ENCODE results near the gene USP27X. TPM values are rescaled to one million over a fixed set of nuclear protein-coding genes. Genes with fewer than 3 reads are reported as not detected.
A peak's percentile ranks its signal among the peaks of the same experiment; 100 is the strongest.

The USP27X gene
- total RNA-seq (2014; rRNA removed; shearing (Covaris generic)) = 0.81 and 1.1 TPM in 2 replicates

DNA sequence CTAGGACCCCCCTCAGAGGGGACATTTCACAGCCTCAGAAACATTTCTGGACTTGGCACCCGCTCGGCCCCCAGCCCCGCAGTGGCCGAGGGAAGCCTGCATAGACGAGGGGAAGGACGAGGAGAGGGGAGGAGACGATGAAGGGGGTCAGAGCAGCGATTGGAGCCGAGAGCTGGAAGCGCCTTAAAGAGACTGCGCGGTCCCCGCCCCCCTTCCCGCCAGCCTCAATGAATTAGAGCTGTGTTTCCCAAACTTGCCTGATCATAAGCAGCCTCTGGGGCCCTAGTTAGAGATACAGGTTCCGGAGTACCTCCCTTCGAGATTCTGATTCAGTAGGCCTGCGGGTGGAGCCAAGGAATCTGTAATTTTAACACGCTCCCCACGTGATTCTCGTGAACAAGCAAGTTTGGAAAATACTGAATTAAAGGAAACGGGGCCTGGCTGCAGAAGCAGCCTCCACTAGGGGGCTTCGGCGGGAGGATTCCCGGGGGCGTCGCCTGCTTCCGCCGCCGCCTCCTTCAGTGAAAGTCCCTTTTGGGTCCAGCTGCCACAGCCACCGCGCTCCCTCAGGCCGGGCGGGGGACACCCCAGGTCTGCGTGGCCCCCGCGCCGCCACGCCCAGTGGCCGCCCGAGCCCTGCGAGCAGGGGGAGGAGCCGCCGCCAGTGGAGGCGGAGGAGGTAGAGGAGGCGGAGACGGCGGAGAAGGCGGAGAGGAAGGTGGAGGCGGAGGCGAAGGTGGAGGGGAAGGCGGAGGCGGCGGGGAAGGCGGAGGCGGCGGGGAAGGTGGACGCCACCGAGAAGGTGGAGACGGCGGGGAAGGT, at the start of gene USP27X:
USP27X (plus strand) TSS at position 651 of the 822 bp plus-strand sequence. CDS start 824 bp downstream, outside the sequence.
- DNase-seq (ENCODE audit: low spot score) = peak; percentile 66

DNA sequence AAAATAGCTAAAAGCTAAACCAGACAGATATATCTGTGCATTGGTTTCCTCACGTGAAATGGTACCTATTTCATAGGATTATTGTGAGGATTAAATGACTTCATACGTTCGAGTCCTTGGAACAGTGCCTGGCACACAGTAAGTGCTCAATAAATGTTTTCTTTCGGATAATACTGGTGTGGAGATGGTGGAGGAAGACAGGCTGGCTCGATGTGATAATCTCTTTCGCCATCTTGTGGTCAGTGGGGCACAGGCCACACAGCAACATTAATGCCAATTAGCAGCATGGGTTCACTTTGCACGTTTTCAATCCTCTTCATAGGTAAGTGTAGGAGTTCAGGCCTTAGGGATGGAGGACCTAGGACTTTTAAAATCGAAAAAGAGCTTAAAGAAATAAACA, 40.9 kb upstream of the USP27X start:
- peak; percentile 59 for DNase-seq (ENCODE audit: low spot score)

DNA sequence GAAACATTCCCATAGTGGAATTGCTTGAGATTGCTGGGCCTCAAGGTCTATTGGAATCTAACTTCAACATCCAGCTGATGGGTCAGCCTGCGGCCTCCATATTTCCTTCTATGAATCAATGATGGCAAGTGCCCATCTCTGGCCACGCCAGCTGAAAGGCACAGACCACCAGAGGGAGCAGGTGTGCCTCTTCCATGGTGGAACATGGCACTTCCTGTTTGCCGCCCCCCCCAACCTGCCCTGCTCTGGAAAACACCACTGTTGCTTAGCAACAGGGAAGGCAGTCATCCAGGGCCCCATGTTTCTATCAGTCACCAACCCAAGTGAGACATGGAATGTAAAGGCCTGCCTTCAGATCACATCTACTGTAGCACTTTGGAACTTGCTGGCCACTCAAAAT, 38.6 kb upstream of the USP27X start:
- DNase-seq (ENCODE audit: low spot score) = peak; percentile 84

DNA sequence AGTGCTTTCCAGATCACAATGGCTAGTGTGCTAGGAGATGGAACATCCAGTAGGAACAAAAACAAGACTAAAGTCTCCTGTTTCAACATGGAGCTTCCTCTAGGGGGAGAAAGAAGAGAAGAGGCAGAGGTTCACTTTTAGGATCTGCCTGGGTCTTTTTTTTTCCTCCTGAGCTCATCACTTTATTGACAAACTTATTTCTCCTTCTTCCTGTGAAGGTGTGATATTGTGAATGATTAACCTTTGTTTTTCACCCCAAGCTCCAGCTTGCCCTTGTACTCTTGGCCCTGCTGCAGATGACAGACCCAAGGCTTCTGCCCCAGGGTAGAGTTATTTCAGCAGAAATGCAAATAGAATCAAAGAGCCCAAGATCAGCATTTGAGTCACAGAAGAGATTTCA, 36.7 kb upstream of the USP27X start:
- DNase-seq (ENCODE audit: low spot score) = no peak

DNA sequence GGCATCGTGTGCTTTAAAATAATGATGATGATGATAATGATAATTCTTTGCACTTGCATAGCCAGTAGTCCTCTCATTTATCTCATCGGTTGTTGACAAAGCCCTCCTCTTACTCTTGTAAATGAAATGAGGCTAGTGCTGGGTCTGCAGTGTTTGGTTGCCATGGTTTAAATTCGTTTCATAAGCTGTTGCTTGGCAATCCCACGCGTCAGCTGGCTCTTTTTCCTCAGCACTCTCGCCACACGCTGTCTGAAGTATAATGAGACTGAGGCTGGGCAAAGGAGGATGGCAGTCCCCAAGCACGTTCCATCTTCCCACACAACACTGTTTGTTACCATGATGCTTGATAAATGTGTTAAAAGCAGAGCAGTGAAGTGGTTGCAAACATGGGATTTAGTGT, 34.7 kb upstream of the USP27X start:
- no peak for DNase-seq (ENCODE audit: low spot score)

DNA sequence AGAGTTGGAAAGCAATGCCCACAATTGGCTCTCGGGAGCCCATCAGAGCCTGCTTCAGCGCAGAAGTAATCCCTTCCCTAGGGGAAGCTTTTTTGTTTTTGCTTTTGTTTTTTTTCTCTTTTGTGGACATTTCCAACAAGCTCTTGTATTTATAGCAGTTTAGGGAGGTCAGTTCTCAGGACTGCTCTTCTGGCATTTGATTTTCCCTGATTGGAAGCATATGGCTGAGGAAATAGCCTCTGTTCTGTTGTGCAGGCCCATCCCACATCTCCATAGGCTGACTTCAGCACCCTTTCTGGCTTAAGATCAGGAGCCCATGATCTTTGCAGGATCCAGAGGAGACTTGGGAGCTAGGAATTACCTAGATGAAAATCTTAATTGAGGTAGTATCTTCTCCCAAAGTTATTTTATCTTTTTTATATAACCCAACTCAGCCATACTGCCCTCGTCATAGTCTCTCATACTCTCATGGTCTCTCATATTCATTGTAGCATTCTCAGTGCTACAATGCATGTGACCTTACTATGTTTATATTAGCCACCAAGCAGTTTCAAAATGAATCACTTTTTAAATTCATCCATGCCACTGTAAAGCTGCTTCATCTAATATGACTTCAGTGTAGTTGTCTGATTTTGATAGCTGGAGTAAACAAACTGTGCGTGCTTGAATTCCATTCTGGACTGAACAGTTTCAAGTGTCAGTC, 33.4 kb upstream of the USP27X start:
- no peak for DNase-seq (ENCODE audit: low spot score)

DNA sequence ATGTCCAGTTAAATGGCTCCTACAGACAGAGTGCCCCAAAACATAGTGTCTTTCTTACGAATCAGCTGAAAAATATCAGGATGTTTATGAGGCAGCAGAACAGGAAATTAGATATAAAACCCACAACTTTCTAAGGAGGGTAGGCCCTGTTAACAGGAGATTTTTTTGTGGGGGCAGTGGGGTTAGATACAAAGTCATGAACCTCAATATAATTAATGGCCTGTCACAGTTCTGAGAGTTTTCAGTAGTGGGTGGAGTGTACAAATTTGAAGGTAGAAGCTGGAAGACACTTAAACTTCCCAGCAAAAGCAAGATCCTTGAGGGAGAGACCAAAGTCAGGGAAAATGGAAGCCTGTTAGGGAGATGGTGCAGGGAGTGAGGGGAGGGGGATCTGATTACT, 32.8 kb upstream of the USP27X start:
- DNase-seq (ENCODE audit: low spot score) = no peak

DNA sequence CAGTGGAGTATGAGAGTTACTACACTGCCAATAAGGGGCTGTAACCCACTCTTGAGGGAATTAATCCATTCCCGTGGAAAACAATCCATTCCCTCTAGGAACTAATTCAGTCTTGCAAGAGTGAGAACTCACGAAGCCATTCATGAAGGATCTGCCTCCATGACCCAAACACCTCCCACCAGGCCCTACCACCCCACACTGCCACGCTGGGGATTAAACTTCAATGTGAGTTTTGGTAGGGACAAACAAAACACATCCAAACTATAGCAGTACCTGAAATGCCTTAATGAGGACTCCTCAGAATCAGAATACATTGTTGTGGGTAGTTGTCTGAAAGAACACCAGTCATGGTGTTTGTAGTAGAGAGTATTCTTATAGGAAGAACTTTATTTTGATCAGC, 31.0 kb upstream of the USP27X start:
- no peak for DNase-seq (ENCODE audit: low spot score)

DNA sequence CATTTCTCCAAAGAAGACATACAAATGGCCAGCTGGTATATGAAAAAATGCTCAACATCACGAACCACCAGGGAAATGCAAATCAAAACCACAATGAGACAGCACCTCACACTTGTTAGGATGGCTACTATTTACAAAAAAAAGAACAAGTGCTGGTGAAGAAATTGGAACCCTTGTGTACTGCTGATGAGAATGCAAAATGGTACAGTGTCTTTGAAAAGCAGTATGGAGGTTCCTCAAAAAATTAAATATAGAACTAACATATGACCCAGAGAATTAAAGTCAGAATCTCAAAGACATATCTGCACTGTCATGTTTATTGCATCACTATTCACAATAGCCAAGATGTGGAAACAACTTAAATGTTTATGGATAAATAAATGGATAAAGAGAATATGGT, 29.3 kb upstream of the USP27X start:
- no peak for DNase-seq (ENCODE audit: low spot score)

DNA sequence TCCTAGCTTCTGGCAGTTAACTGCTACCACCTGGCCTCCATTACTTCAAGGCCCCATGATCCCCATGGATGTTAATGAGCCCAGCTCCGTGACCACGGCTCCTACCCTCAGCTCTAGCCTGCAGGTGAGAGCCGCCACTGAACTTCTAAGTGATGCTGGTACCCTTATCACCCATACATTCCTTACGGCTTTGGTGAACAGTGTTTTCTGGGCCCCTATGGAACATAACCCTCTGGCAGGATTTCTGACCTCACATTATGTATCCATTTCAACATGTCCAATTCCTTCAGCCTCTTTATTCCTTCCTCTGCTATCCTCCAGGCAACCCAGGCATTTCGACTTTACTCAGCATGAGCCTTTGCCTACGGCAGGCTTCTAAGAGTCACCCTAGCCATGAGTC, 25.6 kb upstream of the USP27X start:
- DNase-seq (ENCODE audit: low spot score) = no peak

DNA sequence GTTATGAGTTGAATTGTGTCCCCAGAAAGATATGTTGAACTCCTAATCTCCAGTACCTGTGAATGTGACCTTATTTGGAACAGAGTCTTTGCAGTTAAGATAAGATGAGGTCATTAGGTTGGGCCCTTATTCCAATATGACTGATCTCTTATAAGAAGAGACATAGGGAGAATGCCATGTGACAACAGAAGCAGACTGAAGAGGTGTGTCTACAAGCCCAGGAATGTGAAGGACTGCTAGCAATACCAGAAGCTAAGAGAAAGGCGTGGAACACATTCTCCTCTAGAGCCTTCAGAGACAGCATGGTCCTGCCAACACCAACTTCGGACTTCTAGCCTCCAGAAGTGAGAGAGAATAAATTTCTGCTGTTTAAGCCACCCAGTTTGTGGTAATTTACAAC, 22.5 kb upstream of the USP27X start:
- DNase-seq (ENCODE audit: low spot score) = no peak

DNA sequence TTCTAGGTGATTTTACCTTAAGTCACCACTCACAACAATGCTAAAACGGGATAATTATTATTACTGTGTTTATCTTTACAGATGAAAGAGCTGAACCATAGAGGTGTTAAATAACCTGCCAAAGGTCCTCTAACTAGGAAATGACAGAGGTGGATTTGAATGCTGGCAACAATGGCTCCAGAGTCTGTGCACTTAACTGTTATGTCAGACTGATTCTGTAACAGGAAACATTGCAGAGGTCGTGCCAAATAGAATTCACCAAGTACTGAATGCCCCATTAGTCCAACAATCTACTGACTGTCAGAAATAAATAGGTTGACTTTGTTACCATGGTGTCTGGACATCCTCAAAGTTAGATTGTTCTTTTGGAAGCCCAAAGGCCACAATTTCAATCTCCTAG, 20.9 kb upstream of the USP27X start:
- DNase-seq (ENCODE audit: low spot score) = no peak

DNA sequence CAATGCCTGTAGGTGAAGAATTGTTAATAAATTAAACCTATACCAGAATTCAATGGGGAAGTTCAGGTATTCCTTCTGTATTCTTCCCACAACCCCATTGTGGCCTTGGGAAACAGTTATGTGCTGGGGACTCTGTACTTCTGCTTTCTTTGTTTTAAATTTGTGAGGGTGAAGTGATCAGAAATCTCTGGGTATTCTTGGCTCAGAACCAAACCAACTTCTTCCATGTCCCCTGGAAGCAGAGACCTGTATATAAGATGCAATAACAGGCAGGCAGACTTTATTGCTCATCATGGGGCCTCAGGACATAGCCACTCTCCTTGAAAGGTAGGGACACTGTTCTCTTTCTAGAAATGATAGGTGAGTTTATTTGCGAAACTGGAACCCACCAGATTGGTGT, 19.8 kb upstream of the USP27X start:
- no peak for DNase-seq (ENCODE audit: low spot score)

DNA sequence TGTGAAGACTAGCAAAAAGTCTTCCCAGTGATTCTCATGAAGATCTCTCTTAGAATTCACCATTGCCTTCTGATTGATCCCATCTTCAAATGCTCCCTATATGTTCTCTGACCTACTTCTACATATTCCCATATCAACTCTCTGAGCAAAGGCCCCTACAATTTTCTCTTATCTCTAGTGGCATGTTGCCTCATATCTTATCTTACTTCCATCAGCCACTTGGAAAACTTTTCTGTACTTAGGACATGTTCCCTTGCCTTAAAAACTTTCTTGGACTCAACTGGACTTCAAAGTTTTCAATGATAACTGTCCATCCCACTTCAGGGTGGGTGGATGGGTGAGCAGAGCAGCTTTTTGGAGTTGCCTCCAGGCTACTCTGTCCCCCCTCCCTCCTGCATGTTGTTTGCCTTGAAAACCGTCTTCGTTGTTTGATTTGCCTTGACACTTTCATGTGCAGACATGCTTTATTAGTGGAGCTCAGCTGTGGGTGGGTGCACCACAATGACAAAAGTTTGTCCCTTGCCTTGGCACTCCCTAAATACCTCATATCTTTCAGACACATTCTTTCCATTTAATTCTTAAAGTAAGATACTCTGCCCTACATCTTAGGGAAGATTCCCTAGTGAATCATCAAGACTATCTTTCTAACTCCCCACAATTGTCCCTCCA, 18.3 kb upstream of the USP27X start:
- DNase-seq (ENCODE audit: low spot score) = no peak

DNA sequence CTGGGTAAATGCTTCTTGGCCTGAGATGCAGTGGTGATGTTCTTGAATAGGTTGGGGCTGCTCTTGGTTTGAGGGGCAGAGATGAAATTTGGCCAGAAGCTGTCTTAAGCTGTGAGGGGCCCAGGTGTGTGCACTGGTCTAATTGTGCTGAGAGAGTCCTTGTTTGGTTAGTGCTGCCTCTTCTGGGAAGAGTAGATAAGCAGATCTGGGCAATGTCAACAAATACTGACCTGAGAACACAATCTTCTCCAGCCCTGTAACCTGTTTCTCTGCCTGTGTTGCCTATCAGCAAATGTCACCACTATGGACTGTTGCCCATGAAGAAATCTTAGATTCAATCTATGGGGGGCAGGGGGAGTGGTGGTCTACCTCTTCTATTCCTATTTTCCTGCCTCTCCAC, 17.2 kb upstream of the USP27X start:
- no peak for DNase-seq (ENCODE audit: low spot score)

DNA sequence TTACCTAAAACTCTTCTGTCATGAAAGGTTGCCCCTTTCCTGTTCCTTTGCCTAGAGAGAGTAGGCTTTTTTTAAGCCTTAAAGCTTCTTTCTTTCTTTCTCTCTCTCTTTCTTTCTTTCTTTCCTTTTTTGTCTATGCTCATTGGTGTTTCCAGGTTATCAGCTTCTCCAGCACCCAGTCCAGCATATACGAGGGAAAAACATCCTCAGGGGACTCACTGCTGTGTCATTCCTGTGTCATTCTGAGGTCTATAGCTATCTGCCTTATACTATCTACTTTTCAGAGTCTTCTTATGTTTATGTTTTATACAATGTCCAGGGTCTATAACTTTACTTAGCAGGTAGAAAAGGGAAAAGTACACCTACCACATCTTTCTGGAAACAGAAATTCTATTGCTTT, 10.5 kb upstream of the USP27X start:
- no peak for DNase-seq (ENCODE audit: low spot score)

DNA sequence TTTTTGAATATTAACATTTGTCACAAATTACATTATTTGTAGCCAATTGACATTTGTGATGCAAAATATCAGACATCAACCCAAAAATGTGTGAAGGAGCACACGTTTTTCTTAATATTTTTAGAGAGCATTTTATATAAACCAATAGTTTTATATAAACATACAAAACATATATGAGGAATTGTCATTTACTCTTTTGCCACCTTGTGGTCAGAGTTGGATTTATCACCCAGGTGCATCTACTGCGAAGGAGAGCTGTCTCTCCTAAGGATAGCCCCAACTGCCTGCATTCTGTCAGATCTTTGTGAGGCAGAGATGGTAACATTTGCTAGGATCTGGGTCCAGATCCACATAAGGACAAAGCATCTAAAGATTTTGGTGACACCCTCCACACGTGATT, 2.5 kb upstream of the USP27X start:
- peak; percentile 63 for DNase-seq (ENCODE audit: low spot score)

DNA sequence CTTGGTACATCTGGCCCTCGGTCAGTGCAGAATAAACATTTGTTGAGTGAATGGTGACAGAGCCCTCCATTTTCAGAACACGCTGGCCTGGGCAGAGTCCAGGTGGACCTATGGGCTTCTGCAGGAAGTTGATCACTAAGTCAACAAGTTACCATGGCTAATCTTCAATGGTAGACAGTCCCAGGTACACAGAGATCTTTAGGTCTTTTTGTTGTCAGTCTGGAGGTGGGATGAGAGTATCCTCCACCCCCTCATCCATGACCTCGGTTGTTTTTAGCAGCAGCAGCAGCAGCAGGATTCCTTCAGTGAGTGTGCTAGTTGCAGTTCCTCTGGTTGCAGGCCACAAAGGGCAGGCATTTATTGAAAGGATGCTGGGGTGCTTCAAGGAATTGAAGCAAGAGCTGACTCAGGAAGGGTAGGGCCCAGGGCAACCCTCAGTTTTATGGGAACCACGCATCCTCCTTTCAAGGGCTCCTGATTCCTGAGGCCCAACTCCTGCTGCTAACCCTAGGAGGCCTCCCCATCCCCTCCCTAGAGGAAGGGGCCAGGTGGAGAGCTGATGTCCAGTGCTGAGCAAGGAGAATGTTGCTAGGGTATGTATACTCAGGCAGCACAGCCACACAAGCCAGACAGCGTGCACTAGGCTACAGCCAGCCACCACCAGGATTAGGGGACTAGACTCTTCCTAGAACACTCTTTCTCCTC, 1.7 kb upstream of the USP27X start:
- DNase-seq (ENCODE audit: low spot score) = no peak

DNA sequence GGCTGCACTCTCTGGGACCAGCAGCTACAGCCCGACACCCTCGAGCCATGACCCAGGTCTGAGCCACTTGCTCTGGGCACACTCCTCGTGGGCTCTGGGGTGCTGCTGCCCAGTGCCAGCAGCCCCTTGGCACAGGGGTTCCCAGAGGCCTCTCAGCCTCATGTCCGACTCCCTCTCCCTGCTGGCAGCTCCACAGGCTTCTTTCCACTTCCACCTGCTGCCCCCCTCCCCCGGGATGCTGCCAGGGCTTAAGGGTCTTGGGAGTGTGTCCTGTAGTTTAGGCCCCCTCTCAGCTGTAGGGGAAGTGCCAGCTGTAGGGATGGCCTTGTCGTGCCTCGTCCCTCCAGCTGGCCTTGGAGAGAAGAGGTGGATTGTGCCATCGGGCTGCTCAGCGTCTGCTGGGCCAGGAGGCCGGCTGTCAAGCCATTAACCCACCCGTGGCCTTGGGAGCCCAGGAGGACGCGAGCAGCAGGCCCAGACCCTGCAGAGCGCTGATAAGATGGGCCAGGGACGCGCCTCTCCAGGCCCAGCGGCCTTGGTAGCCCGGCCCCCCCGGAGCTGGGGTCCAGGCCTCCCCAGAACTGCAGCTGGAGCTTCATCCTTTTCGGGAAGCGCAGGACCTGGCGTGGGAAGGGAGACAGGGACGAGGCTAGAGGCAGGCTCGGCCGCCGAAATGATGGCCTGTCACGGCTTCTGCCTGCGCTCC, 1.0 kb upstream of the USP27X start:
- no peak for DNase-seq (ENCODE audit: low spot score)

DNA sequence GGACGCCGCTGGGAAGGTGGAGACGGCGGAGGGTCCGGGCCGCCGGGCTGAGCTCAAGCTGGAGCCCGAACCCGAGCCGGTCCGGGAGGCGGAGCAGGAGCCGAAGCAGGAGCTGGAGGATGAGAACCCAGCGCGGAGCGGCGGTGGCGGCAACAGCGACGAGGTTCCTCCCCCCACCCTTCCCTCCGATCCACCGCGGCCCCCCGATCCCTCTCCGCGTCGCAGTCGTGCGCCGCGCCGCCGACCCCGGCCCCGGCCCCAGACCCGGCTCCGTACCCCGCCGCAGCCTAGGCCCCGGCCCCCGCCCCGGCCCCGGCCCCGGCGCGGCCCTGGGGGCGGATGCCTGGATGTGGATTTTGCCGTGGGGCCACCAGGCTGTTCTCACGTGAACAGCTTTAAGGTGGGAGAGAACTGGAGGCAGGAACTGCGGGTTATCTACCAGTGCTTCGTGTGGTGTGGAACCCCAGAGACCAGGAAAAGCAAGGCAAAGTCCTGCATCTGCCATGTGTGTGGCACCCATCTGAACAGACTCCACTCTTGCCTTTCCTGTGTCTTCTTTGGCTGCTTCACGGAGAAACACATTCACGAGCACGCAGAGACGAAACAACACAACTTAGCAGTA, 483 bp downstream of the USP27X start:
- DNase-seq (ENCODE audit: low spot score) = no peak

DNA sequence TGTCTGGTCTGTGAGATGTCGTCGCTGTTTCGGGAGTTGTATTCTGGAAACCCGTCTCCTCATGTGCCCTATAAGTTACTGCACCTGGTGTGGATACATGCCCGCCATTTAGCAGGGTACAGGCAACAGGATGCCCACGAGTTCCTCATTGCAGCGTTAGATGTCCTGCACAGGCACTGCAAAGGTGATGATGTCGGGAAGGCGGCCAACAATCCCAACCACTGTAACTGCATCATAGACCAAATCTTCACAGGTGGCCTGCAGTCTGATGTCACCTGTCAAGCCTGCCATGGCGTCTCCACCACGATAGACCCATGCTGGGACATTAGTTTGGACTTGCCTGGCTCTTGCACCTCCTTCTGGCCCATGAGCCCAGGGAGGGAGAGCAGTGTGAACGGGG, 1.4 kb downstream of the USP27X start:
- DNase-seq (ENCODE audit: low spot score) = no peak
